ENCODE data around the gene TFCP2. TPM values are rescaled to one million over a fixed set of nuclear protein-coding genes. Genes with fewer than 3 reads are reported as not detected.

The TFCP2 gene
- total and polyA plus RNA-seq, 10 donors: 10.2 to 33.1 (median 24.0) TPM

GRCh38 chr12:51185171-51185717, 12.3 kb upstream of the TFCP2 start:
- H3K27ac ChIP-seq: no peak overlapping the region
- H3K36me3 ChIP-seq: peaks cover 0 to 10% (median 7%) of the 10 kb centered on the region in 6 donors
- DNase-seq: no peak
- H3K27me3 ChIP-seq (replicated peaks in 1 of 7): no peaks in the 10 kb centered on the region
- peaks cover 0 to 30% (median 24%) of the 10 kb centered on the region in 6 donors for H3K4me1 ChIP-seq
- intact Hi-C loops (cut with DNase I; ENCODE audit: low total_unique reads): no loop called here
- H3K4me3 ChIP-seq: no peak overlapping the region
- 93 to 97% (median 93%) methylated on average over 6 of the region's 6 CpGs for WGBS, 5 donors
- no peaks in the 10 kb centered on the region for H3K9me3 ChIP-seq
- no peak for TF ChIP-seq POLR2A (IDR thresholded peaks at IDR 0.05)
- no peak for TF ChIP-seq POLR2AphosphoS5 (IDR thresholded peaks at IDR 0.05)
- no peak for TF ChIP-seq CTCF (IDR thresholded peaks at IDR 0.05 in 8 of 11, conservative IDR thresholded peaks at IDR 0.05 in 3 of 11)

- intact Hi-C loops (cut with DNase I; ENCODE audit: low total_unique reads): no loop called here
- H3K4me3 ChIP-seq: no peak overlapping the region
- TF ChIP-seq POLR2A (IDR thresholded peaks at IDR 0.05) (no peak), CTCF (IDR thresholded peaks at IDR 0.05 in 8 of 11, conservative IDR thresholded peaks at IDR 0.05 in 3 of 11) (no peak), POLR2AphosphoS5 (IDR thresholded peaks at IDR 0.05) (no peak)
- H3K27ac ChIP-seq: no peak overlapping the region
- H3K36me3 ChIP-seq: no peaks in the 10 kb centered on the region
- DNase-seq: no peak
- WGBS, 5 donors: 65 to 78% (median 70%) methylated on average over 3 of the region's 3 CpGs
- H3K27me3 ChIP-seq (replicated peaks in 1 of 7): no peaks in the 10 kb centered on the region
- H3K9me3 ChIP-seq: no peaks in the 10 kb centered on the region
- H3K4me1 ChIP-seq: peaks cover 0 to 27% (median 23%) of the 10 kb centered on the region in 6 donors
Measured at GRCh38 chr12:51183816-51184215, 10.9 kb upstream of the TFCP2 start.

- Histone ChIP-seq H3K36me3 (no peaks in the 10 kb centered on the region), H3K4me1 (peaks cover 0 to 24% (median 19%) of the 10 kb centered on the region in 6 donors), H3K4me3 (no peak overlapping the region), H3K27me3 (replicated peaks in 1 of 7) (no peaks in the 10 kb centered on the region), H3K27ac (no peak overlapping the region), H3K9me3 (no peaks in the 10 kb centered on the region)
- intact Hi-C loops (cut with DNase I; ENCODE audit: low total_unique reads): no loop called here
- 68 to 84% (median 79%) methylated on average over 3 of the region's 3 CpGs for WGBS, 5 donors
- TF ChIP-seq POLR2A (IDR thresholded peaks at IDR 0.05) (no peak), CTCF (IDR thresholded peaks at IDR 0.05 in 8 of 11, conservative IDR thresholded peaks at IDR 0.05 in 3 of 11) (no peak), POLR2AphosphoS5 (IDR thresholded peaks at IDR 0.05) (no peak)
- no peak for DNase-seq
Measured at GRCh38 chr12:51183349-51183748, 10.4 kb upstream of the TFCP2 start.

GRCh38 chr12:51181558-51181957, 8.6 kb upstream of the TFCP2 start:
- DNase-seq: no peak
- TF ChIP-seq POLR2A (IDR thresholded peaks at IDR 0.05) (no peak), POLR2AphosphoS5 (IDR thresholded peaks at IDR 0.05) (no peak), CTCF (IDR thresholded peaks at IDR 0.05 in 8 of 11, conservative IDR thresholded peaks at IDR 0.05 in 3 of 11) (no peak)
- Histone ChIP-seq H3K9me3 (no peaks in the 10 kb centered on the region), H3K27ac (no peak overlapping the region), H3K4me3 (no peak overlapping the region), H3K36me3 (no peaks in the 10 kb centered on the region), H3K27me3 (replicated peaks in 1 of 7) (no peaks in the 10 kb centered on the region), H3K4me1 (peaks cover 0 to 7% (median 2%) of the 10 kb centered on the region in 6 donors)
- 83 to 91% (median 88%) methylated on average over 5 of the region's 5 CpGs for WGBS, 5 donors
- intact Hi-C loops (cut with DNase I; ENCODE audit: low total_unique reads): no loop called here
